Neural crest cell (in vitro differentiated cells): ENCODE measurements around the gene MEP1B. TPM values are rescaled to one million over a fixed set of nuclear protein-coding genes. Genes with fewer than 3 reads are reported as not detected.

Experiments used
- DNase-seq: peaks from one replicate; pipeline ENCODE4 v3.0.0; 2021; ENCODE audit warnings: low read depth, mixed read lengths, low spot score
- H3K27ac Mint-ChIP-seq: one replicate; pipeline ENCODE4 v1.8.0; 2021; ENCODE audit warnings: mild to moderate bottlenecking, mixed read lengths; ENCODE audit not compliant: unreplicated experiment
- H3K27me3 Mint-ChIP-seq: 2 replicates; pipeline ENCODE4 v1.8.0; 2021; ENCODE audit warnings: low read depth, mild to moderate bottlenecking, mixed read lengths
- H3K36me3 Mint-ChIP-seq: 2 replicates; pipeline ENCODE4 v1.8.0; 2021; ENCODE audit warnings: low read depth, mild to moderate bottlenecking, mixed read lengths
- H3K4me1 Mint-ChIP-seq: 2 replicates; pipeline ENCODE4 v1.8.0; 2021; ENCODE audit warnings: mixed read lengths
- H3K4me3 Mint-ChIP-seq: one replicate; pipeline ENCODE4 v1.8.0; 2021; ENCODE audit warnings: mild to moderate bottlenecking, mixed read lengths
- H3K9me3 Mint-ChIP-seq: 2 replicates; pipeline ENCODE4 v1.8.0; 2021; ENCODE audit warnings: mixed read lengths
- CTCF ChIP-seq: fragments of 200-600 bp; sonication (generic); conservative IDR thresholded peaks from 2 replicates; pipeline ENCODE4 v1.5.0; 2021; ENCODE audit warnings: antibody characterized with exemption, mild to moderate bottlenecking
- total RNA-seq: library from RNA; stranded (reverse); gene quantifications from 2 replicates; pipeline ENCODE4 v1.2.1, GENCODE V29; 2021

The MEP1B gene
- total RNA-seq, 1 donor from 2014 or later = not detected

- Mint-ChIP-seq H3K4me1 (no peaks in the 10 kb centered on the region), H3K27ac (no peak overlapping the region), H3K36me3 (no peaks in the 10 kb centered on the region), H3K9me3 (no peaks in the 10 kb centered on the region), H3K27me3 (no peaks in the 10 kb centered on the region), H3K4me3 (no peak overlapping the region)
- DNase-seq = no peak
- no peak for TF ChIP-seq CTCF
Measured at GRCh38 chr18:32242395-32242794, 52.6 kb downstream of the MEP1B start.

GRCh38 chr18:32243358-32243757, 53.5 kb downstream of the MEP1B start:
- no peak overlapping the region for H3K27ac Mint-ChIP-seq
- no peaks in the 10 kb centered on the region for H3K36me3 Mint-ChIP-seq
- H3K4me1 Mint-ChIP-seq = no peaks in the 10 kb centered on the region
- H3K4me3 Mint-ChIP-seq = no peak overlapping the region
- no peak for TF ChIP-seq CTCF
- H3K27me3 Mint-ChIP-seq = no peaks in the 10 kb centered on the region
- H3K9me3 Mint-ChIP-seq = no peaks in the 10 kb centered on the region
- no peak for DNase-seq

- DNase-seq = no peak
- no peaks in the 10 kb centered on the region for H3K9me3 Mint-ChIP-seq
- no peak for TF ChIP-seq CTCF
- no peak overlapping the region for H3K4me3 Mint-ChIP-seq
- no peaks in the 10 kb centered on the region for H3K4me1 Mint-ChIP-seq
- H3K36me3 Mint-ChIP-seq = no peaks in the 10 kb centered on the region
- H3K27me3 Mint-ChIP-seq = no peaks in the 10 kb centered on the region
- no peak overlapping the region for H3K27ac Mint-ChIP-seq
Measured at GRCh38 chr18:32244881-32245280, 55.0 kb downstream of the MEP1B start.

GRCh38 chr18:32249147-32249929, 59.5 kb downstream of the MEP1B start:
- no peak for DNase-seq
- Mint-ChIP-seq H3K36me3 (no peaks in the 10 kb centered on the region), H3K27ac (no peak overlapping the region), H3K4me3 (no peak overlapping the region), H3K27me3 (no peaks in the 10 kb centered on the region), H3K9me3 (no peaks in the 10 kb centered on the region), H3K4me1 (peaks cover 20% of the 10 kb centered on the region)
- no peak for TF ChIP-seq CTCF

- Mint-ChIP-seq H3K27me3 (no peaks in the 10 kb centered on the region), H3K27ac (no peak overlapping the region)
Measured at GRCh38 chr18:32251466-32251865, 61.6 kb downstream of the MEP1B start.

More at GRCh38 chr18:32251466-32251865, 61.6 kb downstream of the MEP1B start:
- H3K4me1 Mint-ChIP-seq = peaks cover 20% of the 10 kb centered on the region
- no peaks in the 10 kb centered on the region for H3K36me3 Mint-ChIP-seq
- no peak for TF ChIP-seq CTCF
- H3K9me3 Mint-ChIP-seq = no peaks in the 10 kb centered on the region
- DNase-seq = no peak
- H3K4me3 Mint-ChIP-seq = no peak overlapping the region
